Measurements from ENCODE around the gene EMP2. TPM values are rescaled to one million over a fixed set of nuclear protein-coding genes. Genes with fewer than 3 reads are reported as not detected.

Gene EMP2
- total RNA-seq, 3 donors from 2014 or later = 46.9 to 69.2 (median 66.0) TPM

DNA sequence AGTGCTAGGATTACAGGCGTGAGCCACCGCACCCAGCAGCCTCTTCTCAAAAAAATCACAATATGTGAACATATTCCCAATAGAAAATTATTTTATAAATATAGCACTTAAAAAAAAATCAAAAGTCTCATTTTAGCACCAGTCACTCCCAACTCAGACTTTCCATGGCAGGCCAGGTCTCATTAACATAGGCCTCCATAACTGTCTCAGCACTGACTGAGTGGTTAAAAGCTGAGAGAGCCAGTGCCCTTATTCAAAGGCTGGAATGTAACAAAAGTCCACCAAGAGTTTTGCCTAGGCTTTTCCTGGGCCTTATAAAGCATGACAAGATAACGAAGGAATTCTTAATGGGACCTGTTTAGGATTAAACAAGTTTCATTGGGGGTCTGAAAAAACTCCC lies 79.8 kb downstream of the EMP2 start:
- H3K4me1 ChIP-seq = no peaks in the 10 kb centered on the region
- intact Hi-C loops (cut with DNase I; ENCODE audit: low total_unique reads) = no loop called here
- H3K36me3 ChIP-seq = no peaks in the 10 kb centered on the region

DNA sequence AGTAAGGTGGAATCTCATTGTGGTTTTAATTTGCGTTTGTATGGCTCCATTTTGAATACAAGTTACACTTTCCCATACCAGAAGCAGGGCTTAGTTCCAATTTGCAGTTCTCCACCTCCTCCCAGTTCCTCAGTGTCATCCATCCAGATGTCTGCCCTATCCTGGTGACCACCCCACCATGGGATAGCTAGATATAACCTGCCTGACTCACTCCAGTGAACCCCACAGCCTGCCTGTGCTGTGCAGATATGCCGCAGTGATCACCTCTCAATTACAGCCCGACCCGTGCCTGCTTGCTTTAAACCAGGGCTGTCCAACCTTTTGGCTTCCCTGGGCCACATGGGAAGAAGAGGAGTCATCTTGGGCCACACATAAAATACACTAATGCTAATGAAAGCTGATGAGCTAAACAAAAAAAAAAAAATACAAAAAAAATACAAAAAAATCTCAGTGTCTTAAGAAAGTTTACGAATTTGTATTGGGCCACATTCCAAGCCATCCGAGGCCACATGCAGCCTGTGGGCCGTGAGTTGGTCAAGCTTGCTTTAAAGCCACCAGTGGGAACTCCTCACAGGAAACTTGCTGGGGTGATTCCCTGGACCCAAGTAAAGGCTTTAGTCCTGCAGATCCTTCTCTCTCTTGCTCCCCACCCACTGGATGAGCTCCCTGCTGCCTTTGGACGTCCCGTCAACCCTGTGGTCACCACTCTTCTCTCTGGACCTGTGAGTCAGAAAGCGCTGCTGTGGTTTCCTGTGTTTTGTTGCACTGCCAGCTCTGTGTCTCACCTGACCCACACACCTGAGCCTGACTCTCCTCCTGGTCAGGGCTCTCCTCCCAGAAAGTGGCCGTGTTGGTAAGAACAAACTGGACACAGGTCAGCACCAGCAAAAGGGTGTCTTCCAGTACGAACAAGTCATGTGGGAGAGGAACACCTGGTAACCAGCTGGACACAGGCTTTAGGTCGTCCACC lies 83.0 kb downstream of the EMP2 start:
- Histone ChIP-seq H3K27ac (no peak overlapping the region), H3K27me3 (no peaks in the 10 kb centered on the region), H3K36me3 (no peaks in the 10 kb centered on the region), H3K4me1 (no peaks in the 10 kb centered on the region), H3K4me3 (no peak overlapping the region), H3K9me3 (peaks cover 8 to 16% of the 10 kb centered on the region in 2 donors)
- intact Hi-C loops (cut with DNase I; ENCODE audit: low total_unique reads) = no loop called here
- TF ChIP-seq POLR2AphosphoS5 (IDR thresholded peaks at IDR 0.05) (no peak), POLR2A (IDR thresholded peaks at IDR 0.05) (no peak)
- TF ChIP-seq, protein P1, sequence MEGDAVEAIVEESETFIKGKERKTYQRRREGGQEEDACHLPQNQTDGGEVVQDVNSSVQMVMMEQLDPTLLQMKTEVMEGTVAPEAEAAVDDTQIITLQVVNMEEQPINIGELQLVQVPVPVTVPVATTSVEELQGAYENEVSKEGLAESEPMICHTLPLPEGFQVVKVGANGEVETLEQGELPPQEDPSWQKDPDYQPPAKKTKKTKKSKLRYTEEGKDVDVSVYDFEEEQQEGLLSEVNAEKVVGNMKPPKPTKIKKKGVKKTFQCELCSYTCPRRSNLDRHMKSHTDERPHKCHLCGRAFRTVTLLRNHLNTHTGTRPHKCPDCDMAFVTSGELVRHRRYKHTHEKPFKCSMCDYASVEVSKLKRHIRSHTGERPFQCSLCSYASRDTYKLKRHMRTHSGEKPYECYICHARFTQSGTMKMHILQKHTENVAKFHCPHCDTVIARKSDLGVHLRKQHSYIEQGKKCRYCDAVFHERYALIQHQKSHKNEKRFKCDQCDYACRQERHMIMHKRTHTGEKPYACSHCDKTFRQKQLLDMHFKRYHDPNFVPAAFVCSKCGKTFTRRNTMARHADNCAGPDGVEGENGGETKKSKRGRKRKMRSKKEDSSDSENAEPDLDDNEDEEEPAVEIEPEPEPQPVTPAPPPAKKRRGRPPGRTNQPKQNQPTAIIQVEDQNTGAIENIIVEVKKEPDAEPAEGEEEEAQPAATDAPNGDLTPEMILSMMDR (IDR thresholded peaks at IDR 0.05) = no peak
- DNase-seq (ENCODE audit: low spot score in 2 of 2) = no peak

More for the DNA sequence above, 79.8 kb downstream of the EMP2 start:
- Histone ChIP-seq H3K27me3 (no peaks in the 10 kb centered on the region), H3K27ac (no peak overlapping the region), H3K4me3 (no peak overlapping the region), H3K9me3 (peaks cover under 1 to 5% of the 10 kb centered on the region in 2 donors)
- no peak for DNase-seq (ENCODE audit: low spot score in 2 of 2)
- TF ChIP-seq POLR2A (IDR thresholded peaks at IDR 0.05) = no peak
- TF ChIP-seq, protein P1 (IDR thresholded peaks at IDR 0.05) = no peak
- no peak for TF ChIP-seq POLR2AphosphoS5 (IDR thresholded peaks at IDR 0.05)

- Histone ChIP-seq H3K4me1 (no peaks in the 10 kb centered on the region), H3K27ac (no peak overlapping the region), H3K27me3 (no peaks in the 10 kb centered on the region), H3K36me3 (no peaks in the 10 kb centered on the region), H3K9me3 (peaks cover 8 to 16% of the 10 kb centered on the region in 2 donors), H3K4me3 (no peak overlapping the region)
- DNase-seq (ENCODE audit: low spot score in 2 of 2) = no peak
- TF ChIP-seq, protein P1 (IDR thresholded peaks at IDR 0.05) = no peak
- TF ChIP-seq POLR2AphosphoS5 (IDR thresholded peaks at IDR 0.05) (no peak), POLR2A (IDR thresholded peaks at IDR 0.05) (no peak)
- intact Hi-C loops (cut with DNase I; ENCODE audit: low total_unique reads) = no loop called here
Observed at GRCh38 chr16:10495031-10495345, 85.4 kb downstream of the EMP2 start.

DNA sequence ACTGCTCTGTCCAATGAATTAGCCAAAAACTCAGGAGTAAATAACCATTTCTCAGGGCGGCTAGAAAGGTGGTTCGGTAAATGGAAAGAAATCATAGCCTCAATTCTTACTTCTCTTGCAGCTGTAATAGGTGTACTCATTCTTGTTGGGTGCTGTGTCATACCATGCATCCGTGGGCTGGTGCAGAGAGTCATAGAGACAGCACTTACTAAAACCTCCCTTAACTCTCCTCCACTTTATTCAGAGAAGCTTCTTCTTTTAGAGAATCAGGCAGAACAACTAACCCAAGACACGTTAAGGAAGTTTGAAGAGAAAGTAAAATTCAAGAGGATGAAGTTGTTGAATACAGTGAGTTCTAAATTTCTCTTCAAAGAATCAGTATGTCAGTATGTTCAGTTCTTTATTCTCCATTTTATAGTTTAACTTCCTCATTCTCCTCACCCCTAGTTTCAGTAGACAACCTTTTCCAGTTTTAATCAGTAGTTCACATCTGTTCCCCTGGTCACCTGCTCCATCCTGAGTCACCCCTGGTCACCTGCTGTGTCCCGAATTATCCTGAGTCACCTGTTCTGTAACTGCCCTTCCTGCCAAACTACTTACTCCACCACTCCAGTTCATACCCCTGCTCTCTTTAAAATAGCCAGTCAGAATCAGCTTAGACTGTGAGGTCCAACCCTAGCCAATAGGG lies 85.9 kb downstream of the EMP2 start:
- peaks cover 8 to 16% of the 10 kb centered on the region in 2 donors for H3K9me3 ChIP-seq
- H3K36me3 ChIP-seq = no peaks in the 10 kb centered on the region
- no peak for TF ChIP-seq POLR2A (IDR thresholded peaks at IDR 0.05)
- TF ChIP-seq, protein P1 (IDR thresholded peaks at IDR 0.05) = no peak
- TF ChIP-seq POLR2AphosphoS5 (IDR thresholded peaks at IDR 0.05) = no peak
- DNase-seq (ENCODE audit: low spot score in 2 of 2) = no peak
- no peak overlapping the region for H3K4me3 ChIP-seq
- no peaks in the 10 kb centered on the region for H3K27me3 ChIP-seq
- no peak overlapping the region for H3K27ac ChIP-seq
- intact Hi-C loops (cut with DNase I; ENCODE audit: low total_unique reads) = no loop called here
- H3K4me1 ChIP-seq = no peaks in the 10 kb centered on the region

GRCh38 chr16:10493276-10493675 lies 87.1 kb downstream of the EMP2 start:
- Histone ChIP-seq H3K36me3 (no peaks in the 10 kb centered on the region), H3K4me3 (no peak overlapping the region), H3K27ac (no peak overlapping the region), H3K27me3 (no peaks in the 10 kb centered on the region), H3K4me1 (no peaks in the 10 kb centered on the region), H3K9me3 (peaks cover 8 to 16% of the 10 kb centered on the region in 2 donors)
- intact Hi-C loops (cut with DNase I; ENCODE audit: low total_unique reads) = no loop called here
- no peak for DNase-seq (ENCODE audit: low spot score in 2 of 2)
- TF ChIP-seq, protein P1 (IDR thresholded peaks at IDR 0.05) = no peak
- TF ChIP-seq POLR2A (IDR thresholded peaks at IDR 0.05) (no peak), POLR2AphosphoS5 (IDR thresholded peaks at IDR 0.05) (no peak)
